GM10266 (cell line): ENCODE results near the gene ADAM33.

Experiments
- DNase-seq: peaks from one replicate; pipeline ENCODE4 v3.0.0; 2012; ENCODE audit errors: extremely low spot score
- TF ChIP-seq, protein P1 (sequence below): IDR thresholded peaks from 2 replicates; pipeline ENCODE4 v1.5.1; 2012; ENCODE audit warnings: mild to moderate bottlenecking, low read depth; ENCODE audit not compliant: control insufficient read depth, insufficient read depth; ENCODE audit errors: missing control alignments

ADAM33 gene

DNA sequence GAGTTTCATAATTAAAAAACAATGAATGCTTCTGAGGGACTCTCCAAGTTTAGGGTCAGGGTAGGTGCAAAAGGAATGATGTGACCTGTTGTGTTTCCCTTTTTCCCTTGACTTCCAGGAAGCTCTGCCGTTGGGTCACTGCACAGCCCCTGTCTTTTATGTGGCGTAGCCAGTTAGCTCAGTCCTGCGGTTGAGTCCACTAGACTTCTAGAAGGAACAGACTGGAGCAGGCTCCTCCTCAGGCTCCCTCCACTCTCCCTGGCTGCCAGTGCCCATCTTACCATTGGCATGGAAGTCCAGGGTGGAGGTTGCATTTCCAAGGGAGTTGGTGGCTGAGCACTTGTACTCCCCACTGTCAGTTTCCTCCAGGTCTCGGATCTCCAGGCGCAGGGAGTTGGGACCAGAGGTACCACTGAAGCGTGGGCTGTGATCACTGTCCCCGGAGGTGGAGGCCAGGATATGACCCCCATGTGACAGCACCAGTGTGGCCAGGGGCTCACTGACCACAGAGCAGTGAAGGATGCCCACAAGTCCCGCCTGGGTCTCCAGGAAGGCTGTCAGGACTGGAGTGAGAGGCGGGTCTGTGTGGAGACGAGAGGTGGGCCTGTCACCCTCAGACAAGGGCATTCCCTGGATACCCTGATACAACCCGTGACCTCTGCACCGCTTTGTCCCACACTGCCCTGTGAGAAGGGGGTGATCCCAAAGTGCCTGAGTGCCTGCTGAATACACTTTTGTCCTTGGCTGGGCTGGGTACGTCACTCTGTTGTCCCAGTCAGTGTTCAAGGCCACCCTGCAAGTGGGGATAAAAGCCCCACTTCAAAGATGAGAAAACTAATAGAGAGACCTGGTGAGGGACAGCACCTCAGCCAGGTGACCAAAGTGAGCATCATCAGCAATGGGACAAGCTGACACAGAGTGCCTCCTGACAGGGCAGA lies 19.5 kb upstream of the ADAM33 start:
- TF ChIP-seq, protein P1, sequence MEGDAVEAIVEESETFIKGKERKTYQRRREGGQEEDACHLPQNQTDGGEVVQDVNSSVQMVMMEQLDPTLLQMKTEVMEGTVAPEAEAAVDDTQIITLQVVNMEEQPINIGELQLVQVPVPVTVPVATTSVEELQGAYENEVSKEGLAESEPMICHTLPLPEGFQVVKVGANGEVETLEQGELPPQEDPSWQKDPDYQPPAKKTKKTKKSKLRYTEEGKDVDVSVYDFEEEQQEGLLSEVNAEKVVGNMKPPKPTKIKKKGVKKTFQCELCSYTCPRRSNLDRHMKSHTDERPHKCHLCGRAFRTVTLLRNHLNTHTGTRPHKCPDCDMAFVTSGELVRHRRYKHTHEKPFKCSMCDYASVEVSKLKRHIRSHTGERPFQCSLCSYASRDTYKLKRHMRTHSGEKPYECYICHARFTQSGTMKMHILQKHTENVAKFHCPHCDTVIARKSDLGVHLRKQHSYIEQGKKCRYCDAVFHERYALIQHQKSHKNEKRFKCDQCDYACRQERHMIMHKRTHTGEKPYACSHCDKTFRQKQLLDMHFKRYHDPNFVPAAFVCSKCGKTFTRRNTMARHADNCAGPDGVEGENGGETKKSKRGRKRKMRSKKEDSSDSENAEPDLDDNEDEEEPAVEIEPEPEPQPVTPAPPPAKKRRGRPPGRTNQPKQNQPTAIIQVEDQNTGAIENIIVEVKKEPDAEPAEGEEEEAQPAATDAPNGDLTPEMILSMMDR = no peak
- no peak for DNase-seq

DNA sequence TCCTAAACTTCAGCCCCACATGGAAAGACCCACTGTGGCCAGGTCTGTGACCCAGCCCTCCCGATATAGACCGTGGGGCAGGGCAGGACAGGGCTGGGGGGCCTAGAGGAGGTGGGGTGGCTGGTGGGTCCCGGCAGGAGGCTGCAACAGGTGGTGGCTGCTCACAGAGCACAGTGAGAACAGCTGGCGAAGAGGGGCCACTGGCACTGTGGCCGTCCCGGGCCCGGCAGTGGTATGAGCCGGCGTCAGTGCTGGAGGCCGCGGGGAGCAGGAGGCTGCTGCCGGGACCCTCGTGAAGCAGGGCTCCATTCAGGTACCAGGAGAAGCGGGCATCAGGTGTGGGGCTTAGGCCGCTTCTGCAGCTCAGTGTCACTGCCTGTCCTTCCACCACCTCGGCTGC lies 17.2 kb upstream of the ADAM33 start:
- TF ChIP-seq, protein P1 = no peak
- no peak for DNase-seq

DNA sequence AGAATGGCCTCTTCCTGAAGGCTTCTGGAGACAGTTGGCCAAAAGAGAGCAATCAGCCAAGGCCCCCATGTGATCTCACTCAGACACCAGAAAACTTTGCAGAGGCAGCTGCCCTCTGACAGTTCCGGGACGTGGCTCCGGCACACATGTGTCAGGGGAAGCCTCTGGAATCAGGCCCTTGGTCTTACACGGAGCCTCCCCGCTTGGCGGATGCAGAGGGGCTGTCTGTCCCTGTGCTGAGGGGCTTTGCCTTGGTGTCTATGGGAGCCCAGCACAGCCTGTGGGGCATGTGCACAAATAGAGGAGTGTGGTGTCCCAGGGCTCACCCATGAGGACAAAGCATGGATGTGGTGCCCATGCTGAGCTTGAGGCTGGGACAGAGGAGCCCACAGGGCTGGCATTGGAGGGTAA lies 16.8 kb upstream of the ADAM33 start:
- TF ChIP-seq, protein P1 = no peak
- DNase-seq = no peak

DNA sequence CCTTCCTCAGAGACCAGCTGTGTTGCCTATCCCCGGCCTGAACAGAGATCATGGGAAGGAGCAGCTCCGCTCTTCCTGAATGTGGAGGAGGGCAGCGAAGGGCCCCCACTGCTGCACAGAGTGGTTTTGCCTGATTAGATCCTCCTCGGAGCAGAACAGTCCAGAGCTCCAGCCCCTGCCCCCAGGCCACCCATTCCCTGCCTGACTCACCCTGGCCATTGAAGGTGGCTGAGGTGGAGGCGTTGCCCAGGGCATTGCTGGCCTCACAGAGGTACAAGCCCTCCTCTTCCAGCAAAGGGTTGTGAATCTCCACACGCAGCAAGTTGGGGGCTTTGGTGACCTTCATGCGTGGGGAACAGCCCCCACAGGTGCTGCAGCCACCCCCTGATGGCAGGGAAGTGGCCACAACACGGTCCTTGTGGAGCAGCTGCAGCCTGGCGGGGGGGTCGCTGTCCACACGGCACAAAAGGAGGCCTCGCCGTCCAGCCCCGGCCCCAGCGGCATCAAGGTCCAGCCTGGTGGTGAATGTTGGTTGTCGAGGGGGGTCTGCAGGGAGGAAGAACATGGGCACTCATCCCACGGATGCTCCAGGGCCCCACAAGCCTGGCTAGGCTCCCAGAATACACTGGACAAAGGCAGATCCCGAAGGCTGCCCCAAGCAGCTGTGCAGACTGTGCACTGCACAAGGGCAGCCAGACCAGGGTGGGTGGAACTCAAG lies 15.9 kb upstream of the ADAM33 start:
- TF ChIP-seq, protein P1 = no peak
- no peak for DNase-seq

DNA sequence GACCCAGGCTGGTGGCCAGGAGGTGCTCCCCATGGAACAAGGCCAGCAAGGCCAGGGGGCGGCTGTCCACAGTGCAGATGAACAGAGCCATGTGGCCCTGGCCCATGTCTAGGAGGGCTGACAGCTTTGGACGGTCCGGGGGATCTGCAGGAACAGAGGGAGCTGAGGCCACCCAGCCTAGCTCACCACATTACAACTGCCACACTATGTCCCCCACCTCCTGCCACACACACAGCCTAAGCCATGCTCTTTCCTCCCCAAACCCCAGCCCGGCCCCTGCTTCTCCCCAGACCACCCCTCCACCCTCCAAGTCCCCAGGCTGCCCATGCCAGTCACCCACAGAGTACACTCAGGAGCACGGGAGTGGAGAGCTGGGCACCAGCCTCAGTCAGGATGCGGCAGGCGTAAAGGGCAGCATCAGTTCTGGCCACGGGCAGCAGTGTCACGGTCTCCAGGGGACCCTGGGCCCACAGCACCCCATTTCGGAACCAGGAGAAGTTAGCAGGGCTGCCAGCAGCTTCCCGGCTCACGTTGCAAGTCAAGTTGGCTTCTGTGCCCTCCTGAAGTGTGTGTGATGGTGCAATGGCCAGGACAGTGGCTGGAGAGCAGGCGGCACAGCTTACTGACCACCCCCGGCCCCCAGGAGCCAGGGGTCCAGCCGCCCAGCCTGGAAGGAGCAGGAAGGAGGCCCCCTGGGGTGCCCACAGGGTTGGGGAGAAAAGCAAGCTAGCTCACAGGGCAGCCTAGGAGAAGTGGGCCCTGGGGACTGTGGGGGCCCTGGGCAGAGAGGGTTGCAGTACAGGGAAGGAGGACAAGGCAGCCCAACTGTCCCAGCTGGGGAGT lies 15.2 kb upstream of the ADAM33 start:
- DNase-seq = no peak
- TF ChIP-seq, protein P1 = no peak

DNA sequence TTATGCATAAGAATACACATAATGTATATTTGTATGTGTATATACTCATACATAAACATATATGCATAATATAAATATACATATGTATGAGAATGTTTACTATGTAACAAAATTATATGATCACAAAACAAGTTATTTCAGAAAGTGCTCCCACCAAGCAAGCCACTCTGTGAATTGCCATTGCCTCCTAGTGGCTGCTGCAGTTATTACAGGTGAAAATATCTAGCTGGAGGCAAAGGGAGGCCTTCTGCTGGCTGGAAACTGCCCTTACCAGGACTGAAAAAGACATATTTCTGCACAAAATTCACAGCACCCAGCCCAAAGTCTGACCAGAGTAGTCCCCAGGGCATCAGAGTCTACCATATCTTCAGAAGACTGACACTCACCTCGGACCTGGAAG lies 14.4 kb upstream of the ADAM33 start:
- TF ChIP-seq, protein P1 = peak; percentile 35
- DNase-seq = no peak

DNA sequence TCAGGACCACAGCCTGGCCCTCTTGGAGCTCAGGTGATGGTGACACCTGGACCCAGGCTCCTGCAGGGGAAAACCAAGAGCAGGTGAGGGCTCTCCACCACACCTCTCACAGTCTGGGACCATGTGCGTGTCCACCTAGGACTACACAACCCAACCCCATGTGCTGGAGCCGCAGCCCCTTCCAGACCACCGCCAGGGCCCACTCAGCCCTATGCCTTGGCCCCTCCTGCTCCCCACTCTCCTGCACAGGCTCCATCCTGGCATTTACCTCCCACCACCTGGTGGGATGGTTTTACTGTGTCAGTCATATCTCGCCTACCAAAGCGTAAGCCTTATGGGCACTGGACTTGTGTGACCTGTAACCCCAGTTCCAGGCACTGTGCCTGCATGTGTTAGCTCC lies 13.1 kb upstream of the ADAM33 start:
- no peak for DNase-seq
- TF ChIP-seq, protein P1 = no peak
